GM18499 (cell line): ENCODE measurements around the gene TTC23.
A peak's percentile ranks its signal among the peaks of the same experiment; 100 is the strongest.

Source experiments
- ATAC-seq: cut with Tn5 transposase; IDR thresholded peaks from one replicate; pipeline ENCODE4 v1.9.1; 2021; ENCODE audit warnings: moderate number of reproducible peaks; ENCODE audit not compliant: insufficient read depth, unreplicated experiment

The TTC23 gene

DNA sequence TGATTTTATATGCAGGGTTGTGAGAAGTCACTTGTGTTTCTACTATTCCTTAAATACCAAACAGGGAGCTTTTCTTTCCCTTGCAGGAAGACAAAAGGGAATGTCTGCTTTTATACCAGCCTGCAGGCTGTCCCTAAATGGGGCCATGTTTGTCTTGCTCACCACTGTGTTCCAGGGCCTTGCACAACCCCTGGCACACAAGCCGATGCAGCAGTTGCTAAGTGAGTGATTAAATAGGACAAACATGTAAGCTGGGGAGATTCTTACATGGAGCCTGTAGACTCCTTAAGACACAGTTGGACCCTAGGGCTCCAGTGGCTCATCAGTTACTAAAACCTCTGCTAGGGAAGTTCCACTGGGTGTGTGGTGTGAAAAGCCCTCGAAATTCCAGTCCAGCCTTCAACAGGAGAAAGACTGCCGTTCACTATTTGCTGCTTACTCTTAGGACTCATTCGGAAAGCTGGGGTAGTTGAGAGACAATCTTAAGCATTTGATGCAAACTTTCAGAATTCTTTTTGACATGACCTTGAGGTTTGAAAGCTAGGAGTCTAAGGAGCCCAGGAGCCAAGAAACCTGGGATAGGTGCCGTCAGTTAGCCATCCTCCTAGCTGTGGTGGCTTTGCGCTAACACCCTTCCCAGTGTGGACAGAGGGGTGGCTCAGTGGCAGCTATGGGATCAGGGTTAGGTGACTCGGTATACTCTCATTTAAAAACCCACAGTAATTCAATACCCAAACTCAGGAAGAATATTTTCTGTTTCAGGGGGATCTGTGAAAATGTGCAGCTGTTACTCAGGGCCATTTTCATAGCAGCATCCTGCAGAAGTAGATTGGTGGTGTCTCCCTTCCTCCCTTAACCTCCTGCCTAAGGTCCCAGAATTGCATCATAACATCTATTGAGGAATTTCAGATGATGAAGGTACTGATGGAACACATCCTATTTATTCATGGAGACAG is 105.4 kb downstream of the TTC23 start:
- ATAC-seq = no peak

DNA sequence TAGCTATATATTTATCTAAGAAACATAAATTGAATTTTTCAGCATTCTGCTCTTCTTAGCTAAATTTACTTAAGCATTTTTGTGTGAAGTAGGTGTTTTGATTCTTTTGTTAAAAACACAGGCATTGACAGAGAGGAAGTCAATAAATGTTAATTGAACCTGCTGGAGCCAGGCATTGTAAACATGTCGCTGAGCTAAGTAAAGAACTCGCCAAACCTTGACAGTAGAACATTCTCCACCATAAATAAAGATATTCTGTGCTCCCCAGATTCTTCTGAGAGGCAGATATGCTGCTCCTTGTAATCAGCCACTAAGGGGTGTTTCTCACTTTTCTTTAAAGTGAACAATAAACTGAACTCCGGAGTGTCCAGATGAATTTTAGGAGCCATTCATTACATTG is 106.1 kb downstream of the TTC23 start:
- ATAC-seq = no peak

DNA sequence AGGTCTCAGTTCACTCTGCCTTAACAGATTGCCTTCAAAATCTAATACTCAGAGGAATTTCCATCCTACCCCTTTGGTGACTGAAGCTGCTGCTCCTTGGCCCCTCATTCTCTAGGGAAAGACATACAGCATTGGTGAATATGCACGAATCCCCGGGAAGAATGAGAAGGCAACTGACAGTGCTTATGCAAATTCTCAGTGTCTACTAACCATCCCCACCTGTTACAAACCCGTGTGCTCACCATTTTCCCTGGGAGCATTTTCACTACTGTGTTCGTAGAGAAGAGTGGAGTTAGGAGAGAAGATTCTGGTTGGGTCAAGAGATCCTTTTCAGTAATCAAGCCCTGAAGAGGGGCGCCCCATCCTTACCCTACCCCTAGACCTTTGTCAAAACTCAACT is 106.8 kb downstream of the TTC23 start:
- no peak for ATAC-seq

- no peak for ATAC-seq
Observed at GRCh38 chr15:99141943-99142342, 107.4 kb downstream of the TTC23 start.

GRCh38 chr15:99140590-99140989 is 108.8 kb downstream of the TTC23 start:
- ATAC-seq = no peak

DNA sequence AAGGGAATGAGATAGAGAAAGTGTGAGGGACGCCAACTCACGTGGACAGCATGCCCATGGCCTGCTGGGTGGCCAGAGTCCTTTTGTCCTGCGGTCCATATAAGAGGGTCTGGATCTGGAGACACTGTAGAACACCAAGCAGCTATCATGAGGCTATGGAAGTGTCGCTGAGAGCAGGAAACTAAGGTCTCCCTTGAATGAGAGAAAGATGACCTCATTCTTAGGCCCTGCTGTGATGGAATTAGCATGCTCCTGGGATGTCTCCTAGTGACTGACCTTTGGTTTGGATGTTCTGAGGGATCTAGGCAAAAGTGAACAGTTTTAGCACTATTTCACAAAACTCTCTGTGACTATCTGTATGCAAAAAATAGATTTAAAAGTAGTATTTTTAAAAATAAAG is 110.1 kb downstream of the TTC23 start:
- no peak for ATAC-seq

DNA sequence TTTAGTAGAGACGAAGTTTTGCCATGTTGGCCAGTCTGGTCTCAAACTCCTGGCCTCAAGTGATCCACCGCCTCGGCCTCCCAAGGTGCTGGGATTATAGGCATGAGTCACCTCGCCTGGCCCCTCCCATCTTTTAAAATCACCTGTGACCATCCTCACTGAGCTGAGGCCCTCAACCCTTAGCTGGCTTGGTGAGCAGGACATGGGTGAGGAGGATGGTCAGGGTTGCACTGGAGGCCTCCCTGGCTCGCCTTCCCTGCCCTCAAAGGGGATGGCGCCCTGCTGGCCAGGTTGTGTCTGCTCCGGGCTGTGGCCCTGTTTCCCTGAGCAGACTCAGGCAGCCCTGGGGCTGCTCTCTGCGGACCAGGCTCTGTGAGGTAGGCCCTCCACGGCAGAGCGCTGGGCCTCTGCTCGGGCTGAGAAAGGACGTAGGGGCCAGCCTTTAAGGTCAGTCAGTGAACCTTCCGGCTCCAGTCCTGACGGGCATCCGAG is 110.8 kb downstream of the TTC23 start:
- ATAC-seq = no peak

GRCh38 chr15:99137877-99138276 is 111.5 kb downstream of the TTC23 start:
- no peak for ATAC-seq

GRCh38 chr15:99137111-99137546 is 112.3 kb downstream of the TTC23 start:
- ATAC-seq = no peak

GRCh38 chr15:99135194-99135593 is 114.2 kb downstream of the TTC23 start:
- ATAC-seq = peak; percentile 71

DNA sequence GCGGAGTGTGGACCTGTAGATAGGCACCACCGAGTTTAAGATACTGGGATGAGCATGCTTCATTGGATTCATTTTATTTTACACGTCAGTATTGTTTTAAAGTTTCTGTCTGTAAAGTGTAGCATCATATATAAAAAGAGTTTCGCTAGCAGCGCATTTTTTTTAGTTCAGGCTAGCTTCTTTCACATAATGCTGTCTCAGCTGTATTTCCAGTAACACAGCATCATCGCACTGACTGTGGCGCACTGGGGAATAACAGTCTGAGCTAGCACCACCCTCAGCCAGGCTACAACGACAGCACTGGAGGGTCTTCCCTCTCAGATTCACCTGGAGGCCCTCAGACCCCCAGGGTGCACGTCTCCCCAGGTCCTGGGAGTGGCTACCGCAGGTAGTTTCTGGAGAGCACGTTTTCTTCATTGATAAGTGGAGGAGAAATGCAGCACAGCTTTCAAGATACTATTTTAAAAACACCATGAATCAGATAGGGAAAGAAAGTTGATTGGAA is 115.0 kb downstream of the TTC23 start:
- ATAC-seq = no peak

- no peak for ATAC-seq
Observed at GRCh38 chr15:99132634-99133287, 116.6 kb downstream of the TTC23 start.

DNA sequence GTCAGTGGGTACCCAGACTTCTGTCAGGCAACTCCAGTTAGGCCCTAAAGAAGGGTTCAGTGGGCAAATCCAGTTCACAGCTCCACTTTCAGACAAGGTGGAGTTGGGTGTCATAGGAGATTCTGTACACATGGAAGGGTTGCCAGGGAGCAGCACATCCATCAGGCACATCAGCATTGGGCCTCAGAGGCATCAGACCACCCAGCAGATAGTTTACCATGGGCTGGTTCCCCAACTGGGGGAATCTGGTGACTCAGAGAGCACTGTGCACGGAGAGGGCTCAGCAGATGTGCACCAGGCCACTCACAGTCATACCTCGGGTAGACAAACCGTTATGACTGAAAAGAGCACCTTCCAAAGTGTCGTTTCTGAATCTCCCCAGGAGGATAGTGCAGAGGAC is 117.3 kb downstream of the TTC23 start:
- ATAC-seq = no peak

GRCh38 chr15:99131441-99132023 is 117.8 kb downstream of the TTC23 start:
- no peak for ATAC-seq

GRCh38 chr15:99130765-99131440 is 118.5 kb downstream of the TTC23 start:
- no peak for ATAC-seq

GRCh38 chr15:99130314-99130713 is 119.1 kb downstream of the TTC23 start:
- ATAC-seq = no peak

GRCh38 chr15:99129644-99130043 is 119.7 kb downstream of the TTC23 start:
- ATAC-seq = no peak

DNA sequence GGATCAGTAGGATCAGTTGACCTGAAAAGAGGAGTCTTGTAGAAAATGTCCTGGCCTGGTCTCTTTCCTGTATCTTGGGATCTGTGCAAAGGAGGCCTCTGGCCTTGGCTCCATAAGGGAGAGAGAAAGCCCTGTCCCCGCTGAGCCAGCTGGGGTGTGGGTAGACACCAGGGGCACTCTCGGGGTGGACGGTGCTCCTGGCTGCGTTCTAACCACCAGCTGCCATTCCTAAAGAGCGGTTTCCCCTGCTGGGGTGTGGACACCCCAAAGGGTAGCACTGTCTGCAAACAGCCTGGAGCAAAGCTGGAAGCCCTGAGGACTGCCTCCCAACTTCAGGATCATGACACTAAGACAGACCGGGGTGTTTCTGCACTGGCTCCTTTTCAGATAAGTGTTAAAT is 121.0 kb downstream of the TTC23 start:
- ATAC-seq = no peak

GRCh38 chr15:99127773-99128172 is 121.6 kb downstream of the TTC23 start:
- no peak for ATAC-seq

GRCh38 chr15:99126930-99127329 is 122.5 kb downstream of the TTC23 start:
- no peak for ATAC-seq
